Amygdala (tissue), 56 donors: Measurements from ENCODE around the gene RPL11.
"Not testable (repeated sequence)": the region's sequence is repeated elsewhere in the genome, so short reads cannot be mapped to it uniquely, and the experiment has no call there.

ENCODE experiments used
- DNase-seq, 56 donors: peaks; one replicate each; lab custom pipeline; 2025; lab: John Stamatoyannopoulos, UW

Gene RPL11

DNA sequence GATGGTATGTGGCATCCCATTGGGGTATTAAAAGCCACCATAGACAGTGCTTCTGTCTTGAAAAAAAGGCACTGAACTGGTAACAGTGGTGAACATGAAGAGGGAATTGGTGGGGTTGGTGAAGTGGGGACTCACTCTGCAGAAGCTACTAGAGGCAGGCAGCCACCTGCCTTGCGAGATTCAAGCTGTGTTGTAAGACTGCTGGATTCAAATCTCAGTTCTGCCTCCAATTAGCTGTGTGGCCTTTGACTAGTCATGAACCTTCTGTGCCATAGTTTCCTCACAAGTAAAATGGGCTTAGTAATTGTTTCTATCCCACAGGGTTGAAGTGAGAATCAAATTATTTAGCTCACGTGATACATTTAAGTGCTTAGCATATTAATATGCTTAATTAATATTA, 35.1 kb downstream of the RPL11 start:
- no peak for DNase-seq

DNA sequence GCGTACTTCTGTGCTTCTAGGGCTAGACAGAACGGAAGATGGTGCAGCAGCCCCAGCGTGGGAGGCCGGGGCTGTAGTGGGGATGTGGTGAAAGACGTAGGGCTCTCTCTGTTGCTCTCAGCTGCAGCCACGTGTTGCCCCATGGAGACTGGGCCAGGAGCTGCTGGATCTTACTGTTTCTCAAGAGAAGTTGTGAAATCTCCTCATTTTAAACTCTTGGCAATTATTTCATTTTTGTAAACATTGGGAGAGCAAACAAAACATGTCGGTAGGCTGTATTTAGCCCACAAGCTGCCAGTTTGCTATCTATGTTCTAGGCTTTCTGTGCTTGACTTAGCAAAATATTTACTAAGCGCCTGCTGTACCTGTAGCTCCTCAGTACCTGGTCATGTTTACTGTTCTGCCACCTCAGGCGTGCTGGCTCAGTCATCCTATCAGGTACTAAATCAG, 35.8 kb downstream of the RPL11 start:
- peak in 28 of 56 donors; percentile 0 to 41 (median 19) for DNase-seq

DNA sequence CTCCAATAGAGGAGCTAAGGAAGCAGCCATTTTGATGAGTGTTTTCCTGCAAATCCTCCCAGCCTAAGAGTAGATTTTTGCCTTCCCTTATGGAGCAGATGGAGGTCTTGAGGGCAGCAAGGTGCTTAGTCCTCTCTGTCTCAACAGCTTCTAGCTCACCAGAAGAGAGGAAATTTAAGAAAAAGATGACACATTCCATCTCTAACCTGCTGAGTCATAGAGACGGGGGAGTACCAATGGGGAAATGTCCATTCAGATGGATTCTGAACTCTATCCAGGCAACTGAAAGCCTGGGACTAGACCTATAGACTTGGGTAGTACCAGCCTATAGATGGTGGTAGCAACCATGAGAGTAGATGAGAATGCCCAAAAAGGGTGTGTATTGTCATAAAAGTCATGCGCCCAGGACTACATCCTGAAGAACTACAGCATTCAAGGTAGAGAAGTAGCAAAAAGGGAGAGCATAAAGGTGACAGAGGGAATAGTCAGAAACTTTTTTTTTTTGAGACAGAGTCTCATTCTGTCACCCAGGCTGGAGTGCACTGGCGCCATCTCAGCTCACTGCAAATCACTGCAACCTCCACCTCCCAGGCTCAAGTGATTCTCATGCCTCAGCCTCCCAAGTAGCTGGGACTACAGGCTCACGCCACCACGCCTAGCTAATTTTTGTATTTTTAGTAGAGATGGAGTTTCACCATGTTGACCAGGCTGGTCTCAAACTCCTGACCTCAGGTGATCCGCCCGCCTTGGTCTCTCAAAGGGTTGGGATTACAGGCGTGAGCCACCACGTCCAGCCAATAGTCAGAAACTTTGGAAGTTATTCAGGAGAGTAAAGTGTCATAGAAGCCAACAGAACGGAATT, 41.0 kb downstream of the RPL11 start:
- no peak for DNase-seq

DNA sequence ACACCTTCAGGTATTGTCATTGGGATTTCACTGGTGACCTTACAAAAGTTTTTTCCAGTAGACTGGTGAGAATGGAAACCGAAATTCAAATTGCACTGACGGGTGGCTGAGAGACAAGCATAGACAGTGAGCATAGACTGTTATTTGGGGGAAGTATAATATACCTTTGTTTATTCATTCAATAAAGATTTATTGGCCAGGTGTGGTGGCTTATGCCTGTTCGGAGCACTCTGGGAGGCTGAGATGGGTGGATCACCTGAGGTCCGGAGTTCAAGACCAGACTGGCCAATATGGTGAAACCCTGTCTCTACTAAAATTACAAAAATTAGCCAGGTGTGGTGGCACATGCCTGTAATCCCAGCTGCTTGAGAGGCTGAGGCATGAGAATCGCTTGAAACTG, 41.7 kb downstream of the RPL11 start:
- not testable (repeated sequence) for DNase-seq

DNA sequence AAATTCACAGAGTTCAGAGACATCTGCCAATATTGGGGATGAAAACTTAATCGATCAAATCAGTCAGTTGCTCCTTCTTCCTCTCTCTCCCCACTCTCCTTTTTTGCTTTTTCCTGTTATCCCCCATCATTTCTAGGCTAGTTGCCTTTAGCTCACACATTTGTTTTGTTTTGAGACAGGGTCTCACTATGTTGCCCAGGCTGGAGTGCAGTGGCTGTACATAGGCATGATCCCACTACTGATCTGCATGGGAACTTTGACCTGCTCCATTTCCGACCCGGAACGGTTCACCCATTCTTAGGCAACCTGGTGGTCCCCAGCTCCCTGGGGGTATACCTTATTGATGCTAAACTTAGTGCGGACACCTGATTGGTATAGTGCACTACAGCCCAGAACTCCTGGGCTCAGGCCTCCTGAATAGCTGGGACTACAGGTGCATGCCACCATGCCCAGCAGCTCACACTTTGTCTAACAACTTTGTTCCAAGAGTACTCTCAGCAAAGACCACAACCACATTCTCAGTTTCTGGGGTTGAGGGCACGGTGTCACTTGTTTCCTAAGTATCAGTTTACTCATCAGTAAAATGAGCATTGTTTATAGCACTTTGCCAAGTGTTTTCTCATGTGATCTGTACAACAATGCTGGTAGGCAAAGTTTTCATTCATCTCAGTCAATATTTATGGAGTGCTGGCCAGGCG, 45.0 kb downstream of the RPL11 start:
- DNase-seq: no peak

DNA sequence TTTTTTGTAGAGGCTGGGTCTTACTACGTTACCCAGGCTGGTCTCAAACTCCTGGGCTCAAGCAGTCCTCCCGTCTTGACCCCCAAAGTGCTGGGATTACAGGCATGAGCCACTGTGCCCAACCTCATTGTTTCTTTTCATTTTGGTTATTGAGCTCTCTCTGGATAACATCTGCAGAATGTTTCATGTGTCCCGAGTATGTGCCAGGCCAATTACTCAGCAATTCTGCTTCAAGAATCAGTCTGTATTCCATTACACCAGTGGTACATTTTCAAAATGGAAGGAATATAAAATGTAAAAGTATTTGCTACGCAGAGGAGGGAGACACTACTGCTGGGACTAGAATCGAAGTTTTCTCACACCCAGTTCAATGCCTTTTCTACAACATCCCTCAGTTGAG, 50.0 kb downstream of the RPL11 start:
- DNase-seq: no peak

DNA sequence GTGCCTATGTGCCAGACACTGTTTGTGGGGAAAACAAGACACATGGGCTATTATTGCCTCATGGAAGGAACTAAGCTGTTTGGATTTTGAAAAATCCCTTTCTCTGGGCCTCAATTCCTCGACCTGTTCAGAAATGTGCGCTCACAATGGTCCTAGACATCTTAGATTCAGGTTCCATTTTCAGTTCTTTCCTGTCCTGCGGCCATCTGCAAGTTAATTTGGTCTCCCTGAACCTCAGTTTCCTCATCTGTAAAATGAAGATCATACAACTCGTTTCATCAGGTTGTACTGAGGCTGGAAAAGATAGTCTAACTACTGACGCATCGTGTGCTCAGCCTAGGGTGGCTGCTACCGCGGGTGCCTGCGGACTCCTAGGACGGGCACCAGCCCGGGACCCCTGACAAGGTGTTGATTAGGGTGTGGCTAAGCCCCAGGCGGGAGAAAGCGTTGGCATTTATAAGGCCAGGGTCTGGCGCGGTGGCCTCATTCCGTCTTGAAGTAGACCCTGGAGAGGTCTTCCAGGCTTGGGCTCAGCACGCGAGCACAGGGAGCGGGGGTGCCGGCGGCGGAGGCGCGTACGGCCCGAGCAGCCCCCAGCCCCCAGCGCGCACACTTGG, 51.2 kb downstream of the RPL11 start:
- peak in 4 of 56 donors; percentile 33 to 60 (median 52) for DNase-seq

DNA sequence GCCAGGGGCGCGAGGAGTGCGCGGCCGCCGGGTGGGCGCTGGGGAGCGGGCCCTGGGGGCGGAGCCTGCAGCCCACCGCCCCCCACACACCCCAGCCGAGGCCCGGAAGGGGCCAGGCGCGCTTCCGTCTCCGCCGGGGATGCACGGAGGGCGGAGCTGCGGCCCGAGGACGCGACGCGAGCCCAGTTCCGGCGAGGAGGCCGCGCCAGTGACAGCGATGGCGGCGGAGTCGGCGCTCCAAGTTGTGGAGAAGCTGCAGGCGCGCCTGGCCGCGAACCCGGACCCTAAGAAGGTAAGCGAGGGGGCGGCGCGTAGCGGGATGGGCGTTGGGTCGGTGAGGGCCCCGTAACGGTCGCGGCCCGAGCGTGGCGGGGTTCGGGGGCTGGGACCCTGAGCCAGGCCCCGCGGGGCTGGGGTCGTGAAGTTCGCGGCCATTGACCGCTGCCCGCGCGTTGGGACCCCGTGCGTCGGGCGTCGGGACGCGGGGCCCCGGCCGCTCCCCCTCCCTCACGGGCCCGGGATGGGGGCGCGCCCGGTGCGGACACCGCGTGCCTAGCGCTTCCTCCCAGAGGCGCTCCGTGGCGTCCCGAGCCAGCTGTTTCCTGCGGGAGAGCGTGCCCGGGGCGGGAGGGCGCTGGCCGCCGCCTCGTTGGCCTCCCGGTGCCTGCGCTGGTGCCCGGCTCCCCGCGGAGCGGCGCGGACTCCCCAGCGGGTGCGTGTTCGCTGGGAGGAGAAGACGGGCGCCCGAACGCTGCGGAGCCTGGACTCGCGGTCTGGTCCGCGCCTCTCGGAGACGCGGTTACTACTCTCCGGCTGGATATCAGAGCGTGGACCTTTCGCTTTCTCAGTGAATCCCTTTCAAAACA, 51.9 kb downstream of the RPL11 start, which contains the start of gene ELOA:
Gene ELOA, plus strand, starts transcription at position 185 of the 866 bp plus-strand sequence. Its CDS starts 33 bp downstream, at position 218.
- DNase-seq: peak in 51 of 56 donors; percentile 14 to 81 (median 52)

DNA sequence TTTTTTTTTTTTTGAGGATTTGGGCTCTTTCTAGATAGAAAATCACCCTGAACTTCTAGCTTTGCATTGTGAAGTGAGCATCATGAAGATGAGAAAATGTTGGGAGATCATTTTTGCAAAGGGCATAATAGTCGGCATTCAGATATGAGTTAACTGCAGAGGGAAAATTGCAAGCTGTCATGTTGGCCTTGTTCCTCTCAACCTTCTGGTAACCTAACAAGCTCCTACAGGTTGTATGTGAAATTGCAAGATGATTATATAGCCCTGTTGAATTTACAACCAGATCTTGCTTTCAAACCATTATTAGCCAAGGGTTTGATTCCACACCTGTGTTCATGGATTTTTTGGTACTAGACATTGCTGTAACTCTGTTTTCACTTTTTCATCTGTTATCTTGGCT, 53.9 kb downstream of the RPL11 start:
- DNase-seq: no peak
